GM18867 (cell line): ENCODE results near the gene MAFB.

Experiments used
- ATAC-seq: cut with Tn5 transposase; IDR thresholded peaks from one replicate; pipeline ENCODE4 v1.9.1; 2021; ENCODE audit warnings: mild to moderate bottlenecking, moderate library complexity; ENCODE audit not compliant: unreplicated experiment

MAFB gene

GRCh38 chr20:40703975-40704530 lies 15.0 kb upstream of the MAFB start:
- ATAC-seq: no peak

GRCh38 chr20:40702504-40702903 lies 13.5 kb upstream of the MAFB start:
- no peak for ATAC-seq

GRCh38 chr20:40698744-40699143 lies 9.7 kb upstream of the MAFB start:
- no peak for ATAC-seq

- no peak for ATAC-seq
These were observed 9.2 kb upstream of the MAFB start for GRCh38 chr20:40698281-40698680.

- ATAC-seq: no peak
These were observed 8.5 kb upstream of the MAFB start for GRCh38 chr20:40697541-40697940.

- no peak for ATAC-seq
These were observed 6.2 kb upstream of the MAFB start for GRCh38 chr20:40695214-40695613.

GRCh38 chr20:40694246-40694645 lies 5.2 kb upstream of the MAFB start:
- no peak for ATAC-seq

- no peak for ATAC-seq
These were observed 3.4 kb upstream of the MAFB start for GRCh38 chr20:40692240-40693011.

GRCh38 chr20:40691566-40692239 lies 2.7 kb upstream of the MAFB start:
- no peak for ATAC-seq

GRCh38 chr20:40690836-40691565 lies 2.0 kb upstream of the MAFB start:
- no peak for ATAC-seq

GRCh38 chr20:40689943-40690835 lies 1.2 kb upstream of the MAFB start:
- peak; percentile 42 for ATAC-seq

- peak; percentile 13 for ATAC-seq
These were observed 622 bp downstream of the MAFB start for GRCh38 chr20:40688129-40689099.

GRCh38 chr20:40687384-40688128 lies 1.5 kb downstream of the MAFB start:
- no peak for ATAC-seq

- no peak for ATAC-seq
These were observed 2.1 kb downstream of the MAFB start for GRCh38 chr20:40686893-40687292.

GRCh38 chr20:40686434-40686882 lies 2.6 kb downstream of the MAFB start:
- ATAC-seq: no peak

GRCh38 chr20:40685349-40685748 lies 3.7 kb downstream of the MAFB start:
- no peak for ATAC-seq

GRCh38 chr20:40683894-40684268 lies 5.2 kb downstream of the MAFB start:
- ATAC-seq: no peak

- no peak for ATAC-seq
These were observed 5.7 kb downstream of the MAFB start for GRCh38 chr20:40683221-40683893.
